ENCODE results near the gene BRSK1.

BRSK1 gene

GRCh38 chr19:55253842-55254624, 29.8 kb upstream of the BRSK1 start:
- DNase-seq (ENCODE audit: low read depth in 2 of 2) = no peak

GRCh38 chr19:55254625-55254977, 29.2 kb upstream of the BRSK1 start:
- no peak for DNase-seq (ENCODE audit: low read depth in 2 of 2)

GRCh38 chr19:55255618-55256423, 28.0 kb upstream of the BRSK1 start:
- DNase-seq (ENCODE audit: low read depth in 2 of 2) = no peak

GRCh38 chr19:55256562-55257460, 27.0 kb upstream of the BRSK1 start:
- DNase-seq (ENCODE audit: low read depth in 2 of 2) = no peak

GRCh38 chr19:55257461-55258420, 26.1 kb upstream of the BRSK1 start:
- DNase-seq (ENCODE audit: low read depth in 2 of 2) = no peak

- no peak for DNase-seq (ENCODE audit: low read depth in 2 of 2)
Observed at GRCh38 chr19:55258476-55258827, 25.3 kb upstream of the BRSK1 start.

- peak; percentile 91 to 93 for DNase-seq (ENCODE audit: low read depth in 2 of 2)
Observed at GRCh38 chr19:55258828-55259539, 24.8 kb upstream of the BRSK1 start, which contains the start of gene PPP6R1. PPP6R1 (minus strand) TSS chr19:55259017; CDS start chr19:55247103, 11,914 bp downstream.

GRCh38 chr19:55259540-55260210, 24.1 kb upstream of the BRSK1 start:
- no peak for DNase-seq (ENCODE audit: low read depth in 2 of 2)

- DNase-seq (ENCODE audit: low read depth in 2 of 2) = no peak
Observed at GRCh38 chr19:55261671-55262126, 22.1 kb upstream of the BRSK1 start.

- no peak for DNase-seq (ENCODE audit: low read depth in 2 of 2)
Observed at GRCh38 chr19:55262359-55262758, 21.4 kb upstream of the BRSK1 start.

GRCh38 chr19:55264531-55264930, 19.3 kb upstream of the BRSK1 start:
- no peak for DNase-seq (ENCODE audit: low read depth in 2 of 2)

GRCh38 chr19:55265173-55265572, 18.6 kb upstream of the BRSK1 start:
- no peak for DNase-seq (ENCODE audit: low read depth in 2 of 2)

GRCh38 chr19:55265723-55266386, 17.9 kb upstream of the BRSK1 start:
- DNase-seq (ENCODE audit: low read depth in 2 of 2) = no peak

GRCh38 chr19:55266404-55266803, 17.4 kb upstream of the BRSK1 start:
- DNase-seq (ENCODE audit: low read depth in 2 of 2) = no peak

- DNase-seq (ENCODE audit: low read depth in 2 of 2) = no peak
Observed at GRCh38 chr19:55266840-55267239, 17.0 kb upstream of the BRSK1 start.

- no peak for DNase-seq (ENCODE audit: low read depth in 2 of 2)
Observed at GRCh38 chr19:55269299-55269698, 14.5 kb upstream of the BRSK1 start.

- no peak for DNase-seq (ENCODE audit: low read depth in 2 of 2)
Observed at GRCh38 chr19:55270172-55270942, 13.4 kb upstream of the BRSK1 start.

- DNase-seq (ENCODE audit: low read depth in 2 of 2) = no peak
Observed at GRCh38 chr19:55272142-55272541, 11.7 kb upstream of the BRSK1 start.
